KOPT-K1 (cell line): ENCODE data around the gene RIPK3.

Experiments
- H3K27ac ChIP-seq: fragments of 200-600 bp; sonication (generic); 2 replicates; pipeline ENCODE4 v1.5.1; 2016; ENCODE audit warnings: antibody characterized with exemption, mild to moderate bottlenecking, low read depth, low read length; ENCODE audit not compliant: poor library complexity, severe bottlenecking
- H3K36me3 ChIP-seq: fragments of 200-600 bp; sonication (generic); 2 replicates; pipeline ENCODE4 v1.5.1; 2017; ENCODE audit warnings: antibody characterized with exemption, mild to moderate bottlenecking, low read length, moderate library complexity; ENCODE audit not compliant: insufficient read depth
- H3K9me3 ChIP-seq: fragments of 200-600 bp; sonication (generic); 2 replicates; pipeline ENCODE4 v1.5.1; 2017; ENCODE audit warnings: antibody characterized with exemption, low read length, mild to moderate bottlenecking; ENCODE audit not compliant: insufficient read depth, poor library complexity, severe bottlenecking

Gene RIPK3

DNA sequence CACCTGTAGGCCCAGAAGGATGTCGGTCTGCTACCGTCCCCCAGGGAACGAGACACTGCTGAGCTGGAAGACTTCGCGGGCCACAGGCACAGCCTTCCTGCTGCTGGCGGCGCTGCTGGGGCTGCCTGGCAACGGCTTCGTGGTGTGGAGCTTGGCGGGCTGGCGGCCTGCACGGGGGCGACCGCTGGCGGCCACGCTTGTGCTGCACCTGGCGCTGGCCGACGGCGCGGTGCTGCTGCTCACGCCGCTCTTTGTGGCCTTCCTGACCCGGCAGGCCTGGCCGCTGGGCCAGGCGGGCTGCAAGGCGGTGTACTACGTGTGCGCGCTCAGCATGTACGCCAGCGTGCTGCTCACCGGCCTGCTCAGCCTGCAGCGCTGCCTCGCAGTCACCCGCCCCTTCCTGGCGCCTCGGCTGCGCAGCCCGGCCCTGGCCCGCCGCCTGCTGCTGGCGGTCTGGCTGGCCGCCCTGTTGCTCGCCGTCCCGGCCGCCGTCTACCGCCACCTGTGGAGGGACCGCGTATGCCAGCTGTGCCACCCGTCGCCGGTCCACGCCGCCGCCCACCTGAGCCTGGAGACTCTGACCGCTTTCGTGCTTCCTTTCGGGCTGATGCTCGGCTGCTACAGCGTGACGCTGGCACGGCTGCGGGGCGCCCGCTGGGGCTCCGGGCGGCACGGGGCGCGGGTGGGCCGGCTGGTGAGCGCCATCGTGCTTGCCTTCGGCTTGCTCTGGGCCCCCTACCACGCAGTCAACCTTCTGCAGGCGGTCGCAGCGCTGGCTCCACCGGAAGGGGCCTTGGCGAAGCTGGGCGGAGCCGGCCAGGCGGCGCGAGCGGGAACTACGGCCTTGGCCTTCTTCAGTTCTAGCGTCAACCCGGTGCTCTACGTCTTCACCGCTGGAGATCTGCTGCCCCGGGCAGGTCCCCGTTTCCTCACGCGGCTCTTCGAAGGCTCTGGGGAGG is 28.9 kb downstream of the RIPK3 start, which contains the start of gene LTB4R:
Gene LTB4R (plus strand): TSS at position 857 of the 959 bp plus-strand sequence. CDS start 4,150 bp downstream, outside the sequence.
- Histone ChIP-seq H3K27ac (no peak within 1 kb of the TSS), H3K36me3 (peaks cover 69% of the 10 kb centered on the region), H3K9me3 (no peaks in the 10 kb centered on the region)

DNA sequence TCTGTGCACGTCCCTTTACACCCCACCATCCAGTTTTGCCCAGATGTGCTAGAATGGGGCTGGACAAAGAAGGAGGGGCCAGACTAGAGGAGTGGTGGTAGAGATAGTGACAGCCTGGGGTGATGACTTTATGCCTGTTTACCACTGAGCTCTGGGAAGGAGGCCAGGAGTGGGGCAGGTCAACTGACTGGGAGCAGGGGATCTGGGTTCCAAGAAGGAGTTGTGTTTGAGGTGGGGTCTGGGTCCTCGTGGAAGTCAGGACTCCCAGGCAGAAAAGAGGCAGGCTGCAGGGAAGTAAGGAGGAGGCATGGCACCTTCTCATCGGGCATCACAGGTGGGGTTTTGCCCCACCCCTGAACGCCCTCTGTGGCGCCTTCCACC is 29.5 kb downstream of the RIPK3 start:
- Histone ChIP-seq H3K9me3 (no peaks in the 10 kb centered on the region), H3K27ac (no peak overlapping the region), H3K36me3 (peaks cover 76% of the 10 kb centered on the region)

DNA sequence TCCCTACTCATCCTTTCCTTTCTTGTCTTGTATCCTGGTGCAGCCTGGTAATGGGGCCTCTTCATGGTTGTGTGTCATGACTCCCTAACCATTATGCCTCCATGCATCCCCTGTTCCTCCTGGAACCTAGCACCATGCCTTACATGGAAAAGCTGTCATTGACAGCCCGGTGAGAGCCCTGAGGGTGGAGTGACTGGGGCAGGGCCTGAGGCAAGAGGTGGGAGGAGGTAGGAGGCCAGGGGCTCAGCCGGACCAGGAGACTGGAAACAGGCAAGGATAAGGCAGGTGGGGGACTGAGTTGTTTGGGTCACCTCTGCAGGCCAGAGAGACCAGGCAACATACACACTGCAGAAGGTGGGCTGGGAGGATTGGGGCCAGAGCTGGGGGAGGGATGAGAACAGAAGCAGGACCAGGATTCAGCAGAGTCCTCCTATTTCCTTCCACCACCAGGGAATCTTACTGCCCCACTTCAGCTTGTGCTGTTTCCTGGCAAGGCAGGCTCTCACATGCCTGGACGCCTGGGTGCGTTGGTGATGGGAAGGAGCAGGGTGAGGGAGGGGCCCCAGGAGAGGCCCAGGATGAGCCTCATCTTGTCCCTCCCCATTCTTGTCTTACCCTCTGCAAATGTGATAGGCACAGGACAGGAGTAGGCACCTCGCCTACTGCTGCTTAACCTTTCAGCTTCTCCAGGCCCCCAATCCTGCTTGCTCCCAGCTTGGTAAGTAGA is 30.1 kb downstream of the RIPK3 start, which contains the start of gene LTB4R2:
Gene LTB4R2 (plus strand): TSS at position 603 of the 727 bp plus-strand sequence. CDS start 525 bp downstream, outside the sequence.
- peaks cover 82% of the 10 kb centered on the region for H3K36me3 ChIP-seq
- no peaks in the 10 kb centered on the region for H3K9me3 ChIP-seq
- no peak within 1 kb of the TSS for H3K27ac ChIP-seq

DNA sequence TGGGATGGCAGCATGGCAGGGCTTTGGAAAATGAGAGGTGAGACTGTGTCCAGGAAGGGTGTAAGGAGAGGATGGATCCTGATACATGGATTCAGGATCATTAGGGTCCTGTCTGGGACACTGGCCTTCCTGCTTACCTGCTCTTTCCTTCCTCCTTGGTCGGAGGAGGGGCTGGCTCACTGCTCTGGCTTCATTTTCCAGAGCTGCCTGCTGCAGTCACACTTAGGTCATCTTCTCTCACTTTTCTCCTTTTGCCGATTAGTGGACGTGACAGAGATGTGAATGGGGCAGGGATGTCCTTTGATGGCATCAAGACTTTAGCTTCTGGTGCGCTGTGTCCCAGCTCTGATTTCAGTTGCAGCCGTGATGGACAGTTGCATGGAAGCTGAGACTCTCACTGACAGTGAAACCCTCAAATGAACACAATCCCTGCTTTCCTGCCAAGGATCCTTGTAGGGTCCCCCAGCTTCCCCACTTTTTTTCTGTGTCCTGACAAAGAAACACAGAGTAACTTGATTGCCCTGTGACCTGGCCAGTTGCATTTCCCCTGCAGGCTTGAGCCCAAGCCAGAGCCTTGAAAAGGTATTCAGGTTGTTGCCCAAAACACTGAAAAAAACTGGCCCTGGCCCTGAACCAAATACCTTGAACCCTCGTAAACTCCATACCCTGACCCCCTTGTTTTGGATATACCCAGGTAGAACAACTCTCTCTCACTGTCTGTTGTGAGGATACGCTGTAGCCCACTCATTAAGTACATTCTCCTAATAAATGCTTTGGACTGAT is 31.3 kb downstream of the RIPK3 start:
- H3K36me3 ChIP-seq = peaks cover 86% of the 10 kb centered on the region
- H3K27ac ChIP-seq = no peak overlapping the region

DNA sequence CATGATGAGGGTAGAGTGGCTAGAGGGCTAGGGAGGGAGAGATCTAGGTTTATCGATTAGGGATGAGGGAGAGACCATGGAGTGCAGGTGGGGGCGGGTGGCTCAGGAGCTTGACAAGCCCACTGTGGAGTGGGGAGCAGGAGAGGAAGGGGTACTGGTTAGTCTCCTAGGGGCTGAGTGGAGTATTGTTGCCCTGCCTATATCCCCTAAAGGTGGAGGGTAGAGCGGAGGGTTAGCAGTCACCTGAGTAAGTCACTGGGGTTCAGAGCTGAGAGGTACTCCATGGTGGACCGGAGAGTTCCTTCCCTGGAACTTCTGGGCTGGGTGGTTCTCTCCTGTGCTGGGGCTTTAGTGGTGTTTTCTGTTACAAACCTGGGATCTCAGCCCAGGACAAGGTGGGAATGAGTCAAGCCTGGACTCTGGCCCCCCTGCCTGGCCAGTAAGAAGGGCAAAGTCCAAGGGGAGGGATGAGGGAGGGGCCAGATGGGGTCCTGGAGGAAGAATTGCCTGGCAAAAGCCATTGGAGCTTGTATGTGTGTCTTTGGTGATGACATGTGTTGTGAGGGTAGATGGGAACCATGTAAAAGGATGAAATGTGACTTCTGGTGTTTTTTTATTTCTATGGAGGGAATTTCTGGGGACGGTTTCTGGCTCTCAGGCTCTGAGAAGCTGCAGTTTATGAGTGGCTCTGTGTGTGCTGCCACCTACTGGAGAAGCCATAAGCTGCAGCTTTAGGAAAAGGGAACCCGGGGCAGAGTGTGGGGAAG is 32.0 kb downstream of the RIPK3 start, which contains the start of gene CIDEB:
Gene CIDEB (minus strand): TSS at position 403 of the 767 bp plus-strand sequence. CDS start 119 bp downstream, at position 284.
- Histone ChIP-seq H3K27ac (no peak within 1 kb of the TSS), H3K36me3 (peaks cover 93% of the 10 kb centered on the region), H3K9me3 (no peaks in the 10 kb centered on the region)

More for the DNA sequence above, 31.3 kb downstream of the RIPK3 start:
- H3K9me3 ChIP-seq = no peaks in the 10 kb centered on the region

DNA sequence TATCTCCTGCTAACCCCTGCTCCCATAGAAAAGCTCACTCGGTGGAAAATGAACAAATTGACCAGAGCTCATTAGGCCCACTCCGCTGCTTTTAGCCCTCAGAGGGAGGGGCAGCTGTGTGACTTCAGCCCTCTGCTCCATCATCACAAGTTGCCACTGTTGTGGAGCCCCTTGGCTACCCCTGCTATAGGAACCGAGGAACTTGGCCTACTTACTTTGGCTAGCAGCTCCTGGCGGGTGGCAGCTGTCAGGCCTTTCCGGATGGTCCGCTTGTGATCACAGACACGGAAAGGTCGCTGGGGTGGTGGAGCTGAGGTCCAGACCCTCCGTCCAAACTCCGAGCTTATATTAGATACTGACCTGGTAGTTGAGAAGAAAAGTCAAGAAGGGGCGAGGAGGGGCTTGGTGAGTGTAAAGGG is 32.6 kb downstream of the RIPK3 start:
- Histone ChIP-seq H3K27ac (no peak overlapping the region), H3K9me3 (no peaks in the 10 kb centered on the region), H3K36me3 (peaks cover 93% of the 10 kb centered on the region)

DNA sequence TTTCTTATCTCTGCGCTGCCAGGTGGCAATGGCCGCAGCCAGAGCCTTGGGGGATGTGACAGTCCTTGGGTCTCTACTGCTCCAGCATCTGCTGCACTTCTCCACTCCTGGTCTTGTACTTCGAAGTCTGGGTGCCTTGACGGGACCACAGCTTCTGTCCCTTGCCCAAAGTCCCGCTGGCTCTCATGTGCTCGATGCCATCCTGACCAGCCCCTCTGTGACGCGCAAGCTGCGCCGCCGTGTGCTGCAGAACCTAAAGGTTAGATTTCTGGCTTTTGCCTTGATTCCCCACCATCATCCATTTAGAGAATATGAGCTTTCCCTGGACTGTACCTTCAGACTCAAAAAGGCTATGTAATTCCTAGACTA is 35.8 kb downstream of the RIPK3 start:
- Histone ChIP-seq H3K9me3 (no peaks in the 10 kb centered on the region), H3K27ac (no peak overlapping the region), H3K36me3 (peaks cover 79% of the 10 kb centered on the region)

DNA sequence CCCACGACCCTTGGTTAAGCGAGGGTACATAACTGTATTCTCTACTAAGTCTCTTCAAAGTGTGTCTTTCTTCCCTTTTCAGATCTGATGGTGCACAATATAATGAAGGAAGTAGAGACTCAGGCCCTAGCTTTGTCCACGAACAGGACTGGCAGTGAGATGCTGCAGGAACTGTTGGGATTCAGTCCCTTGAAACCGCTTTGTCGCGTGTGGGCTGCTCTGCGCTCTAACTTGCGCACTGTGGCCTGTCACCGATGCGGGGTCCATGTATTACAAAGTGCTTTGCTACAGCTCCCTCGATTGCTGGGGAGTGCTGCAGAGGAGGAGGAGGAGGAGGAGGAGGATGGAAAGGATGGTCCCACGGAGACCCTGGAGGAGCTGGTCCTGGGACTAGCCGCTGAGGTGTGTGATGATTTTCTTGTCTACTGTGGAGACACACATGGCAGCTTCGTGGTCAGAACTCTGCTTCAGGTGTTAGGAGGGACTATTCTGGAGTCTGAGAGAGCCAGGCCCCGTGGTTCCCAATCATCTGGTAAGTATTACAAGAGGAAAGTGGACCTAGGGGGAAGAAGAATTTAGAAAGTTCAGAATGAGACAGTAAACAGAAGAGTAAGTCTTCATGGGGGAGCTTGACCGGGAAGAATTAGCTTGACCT is 39.3 kb downstream of the RIPK3 start:
- Histone ChIP-seq H3K27ac (peak overlapping the region; percentile 57), H3K9me3 (no peaks in the 10 kb centered on the region), H3K36me3 (peaks cover 54% of the 10 kb centered on the region)

DNA sequence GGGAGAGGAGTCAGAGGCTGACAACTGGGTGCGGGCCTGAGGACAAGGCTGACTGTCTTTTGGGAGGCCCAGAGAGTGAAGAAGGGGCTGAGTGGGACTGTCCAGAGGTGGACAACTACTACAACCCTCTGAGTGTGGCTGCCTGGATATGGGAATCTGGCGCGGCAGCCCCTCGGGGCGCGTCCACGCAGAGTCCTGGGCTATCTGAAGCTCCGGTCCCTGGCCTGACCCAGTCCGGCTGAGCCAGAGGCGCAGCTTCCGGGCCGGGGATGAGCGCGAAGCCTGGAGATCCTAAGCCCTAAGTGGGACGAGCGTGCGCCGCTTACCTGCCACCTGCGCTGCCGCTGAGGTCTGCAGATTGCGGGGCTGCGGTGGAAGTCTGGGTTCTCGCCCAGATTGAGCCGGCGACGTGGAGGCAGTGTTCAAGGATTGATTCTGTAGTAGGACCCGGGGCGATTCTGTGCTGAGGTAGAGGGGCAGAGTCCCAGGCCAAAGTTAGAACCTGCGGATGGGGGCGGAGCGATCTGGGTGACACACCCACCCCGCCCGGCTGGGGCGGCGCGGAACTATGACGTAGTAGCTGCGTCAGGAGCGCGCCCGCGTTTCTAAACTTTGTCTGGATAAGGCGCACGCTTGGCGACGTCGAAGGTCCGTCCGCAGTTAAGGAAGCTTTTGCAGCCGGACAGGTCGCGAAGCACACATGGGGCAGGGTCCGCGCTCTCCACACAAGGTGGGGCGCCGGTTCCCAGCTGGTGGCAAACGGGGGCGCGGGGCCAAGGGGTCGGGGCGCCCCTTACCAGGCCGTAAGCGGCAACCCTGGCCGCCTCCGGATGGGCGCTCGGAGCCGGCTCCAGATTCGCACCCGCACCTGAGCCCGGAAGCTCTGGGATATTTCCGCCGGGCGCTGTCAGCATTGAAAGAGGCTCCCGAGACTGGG is 40.3 kb downstream of the RIPK3 start, which contains the start of the genes DHRS1 and NOP9:
Gene DHRS1 (minus strand): TSS at position 526 of the 937 bp plus-strand sequence. CDS start 674 bp downstream, outside the sequence.
Gene NOP9 (plus strand): TSS at position 596 of the 937 bp plus-strand sequence. CDS start 105 bp downstream, at position 701.
- H3K9me3 ChIP-seq = no peaks in the 10 kb centered on the region
- peaks cover 46% of the 10 kb centered on the region for H3K36me3 ChIP-seq
- peak within 1 kb of the TSS; percentile 57 for H3K27ac ChIP-seq

DNA sequence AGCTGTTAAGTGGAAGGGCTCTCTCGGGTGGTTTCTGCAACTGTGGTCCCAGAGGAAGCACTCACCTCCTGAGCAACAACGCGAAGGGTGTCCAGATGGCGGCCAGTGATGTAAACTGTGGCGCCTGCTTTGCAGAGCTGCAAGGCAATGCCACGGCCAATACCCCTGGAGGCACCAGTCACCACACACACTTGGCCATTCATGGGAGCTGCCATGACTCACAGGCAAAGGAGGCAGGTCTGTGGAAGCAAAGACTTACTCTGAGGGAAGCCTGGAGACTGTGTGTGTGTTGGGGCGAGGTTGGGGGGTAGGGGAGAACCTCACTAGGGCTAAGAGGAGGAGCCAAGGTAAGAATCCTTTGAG is 40.9 kb downstream of the RIPK3 start:
- peaks cover 40% of the 10 kb centered on the region for H3K36me3 ChIP-seq
- peak overlapping the region; percentile 57 for H3K27ac ChIP-seq
- H3K9me3 ChIP-seq = no peaks in the 10 kb centered on the region

DNA sequence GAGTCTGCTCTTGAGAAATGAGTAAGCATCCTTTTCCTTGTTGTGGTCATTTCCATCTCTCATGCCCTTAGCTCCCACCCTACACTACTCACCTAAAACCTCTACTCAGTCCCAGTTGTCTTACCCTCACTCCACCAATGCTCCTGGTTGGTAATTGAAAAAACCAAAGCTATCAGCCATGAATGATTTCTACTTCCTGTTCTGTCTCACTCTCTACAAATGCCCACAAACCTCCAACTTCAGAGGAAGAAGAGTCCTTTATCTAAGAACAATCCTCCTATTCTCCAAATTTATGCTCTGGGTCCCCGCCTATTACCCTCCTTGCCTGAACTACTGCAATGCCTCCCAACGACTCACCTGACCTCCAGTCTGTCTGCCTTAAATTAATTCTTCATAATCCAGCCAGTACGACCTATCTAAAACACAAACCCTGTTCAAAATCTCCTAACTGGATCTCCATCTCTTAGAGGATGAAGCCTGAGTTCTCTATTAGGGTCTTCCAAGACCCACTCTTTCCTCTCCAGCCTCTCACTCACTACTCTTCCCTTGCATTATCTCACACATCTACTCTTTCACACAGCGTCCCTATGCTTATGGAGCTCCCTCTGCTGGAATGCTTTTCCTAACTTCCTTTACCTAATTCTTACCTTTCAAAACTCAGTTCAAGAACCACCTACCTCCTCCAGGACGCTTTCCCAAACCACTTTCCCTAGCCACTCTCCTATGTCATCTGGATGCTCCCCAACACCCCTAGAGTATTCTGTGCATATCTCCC is 42.4 kb downstream of the RIPK3 start:
- H3K9me3 ChIP-seq = no peaks in the 10 kb centered on the region
- peaks cover 31% of the 10 kb centered on the region for H3K36me3 ChIP-seq
- no peak overlapping the region for H3K27ac ChIP-seq
